Measurements from ENCODE around the gene DTX4. TPM values are rescaled to one million over a fixed set of nuclear protein-coding genes. Genes with fewer than 3 reads are reported as not detected.

Gene DTX4
- total RNA-seq, 1 experiment from 2014 or later = 56.7 TPM

DNA sequence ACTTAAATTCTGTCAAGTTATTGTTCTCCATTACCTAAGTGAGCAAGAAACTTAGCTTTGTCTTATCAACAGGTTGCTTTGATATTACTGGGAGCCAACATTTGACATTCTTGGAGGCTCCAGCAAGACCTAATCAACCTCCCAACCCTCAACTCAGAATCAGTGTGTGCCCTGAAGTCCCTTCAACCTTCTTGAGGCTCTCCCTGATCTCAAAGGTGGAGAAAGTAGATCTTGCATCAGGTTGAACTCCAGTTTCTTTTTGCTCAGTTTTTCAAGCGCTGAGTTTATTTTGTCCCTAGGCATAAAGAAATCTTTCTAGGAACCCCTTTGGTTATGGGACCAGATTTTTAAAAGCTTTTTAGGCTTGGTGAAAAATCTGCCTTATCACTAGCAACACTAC lies 27.8 kb upstream of the DTX4 start:
- H3K27ac Mint-ChIP-seq (ENCODE audit: unreplicated experiment) = peak overlapping the region; percentile 93
- H3K36me3 Mint-ChIP-seq (ENCODE audit: insufficient read depth, unreplicated experiment) = peaks cover 45% of the 10 kb centered on the region
- H3K4me1 Mint-ChIP-seq (ENCODE audit: low read depth, unreplicated experiment) = peaks cover 50% of the 10 kb centered on the region
- BruUV-seq (replicated peaks) = no TSS peak
- intact Hi-C loops (cut with micrococcal nuclease; ENCODE audit: unreplicated experiment) = loop anchor here (10.0 kb wide), 1 partner anchor 219 kb away; no protein-coding TSS in a partner anchor
- TF ChIP-seq, protein P1, sequence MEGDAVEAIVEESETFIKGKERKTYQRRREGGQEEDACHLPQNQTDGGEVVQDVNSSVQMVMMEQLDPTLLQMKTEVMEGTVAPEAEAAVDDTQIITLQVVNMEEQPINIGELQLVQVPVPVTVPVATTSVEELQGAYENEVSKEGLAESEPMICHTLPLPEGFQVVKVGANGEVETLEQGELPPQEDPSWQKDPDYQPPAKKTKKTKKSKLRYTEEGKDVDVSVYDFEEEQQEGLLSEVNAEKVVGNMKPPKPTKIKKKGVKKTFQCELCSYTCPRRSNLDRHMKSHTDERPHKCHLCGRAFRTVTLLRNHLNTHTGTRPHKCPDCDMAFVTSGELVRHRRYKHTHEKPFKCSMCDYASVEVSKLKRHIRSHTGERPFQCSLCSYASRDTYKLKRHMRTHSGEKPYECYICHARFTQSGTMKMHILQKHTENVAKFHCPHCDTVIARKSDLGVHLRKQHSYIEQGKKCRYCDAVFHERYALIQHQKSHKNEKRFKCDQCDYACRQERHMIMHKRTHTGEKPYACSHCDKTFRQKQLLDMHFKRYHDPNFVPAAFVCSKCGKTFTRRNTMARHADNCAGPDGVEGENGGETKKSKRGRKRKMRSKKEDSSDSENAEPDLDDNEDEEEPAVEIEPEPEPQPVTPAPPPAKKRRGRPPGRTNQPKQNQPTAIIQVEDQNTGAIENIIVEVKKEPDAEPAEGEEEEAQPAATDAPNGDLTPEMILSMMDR (IDR thresholded peaks at IDR 0.05; ENCODE audit: unreplicated experiment) = no peak
- no peaks in the 10 kb centered on the region for H3K27me3 Mint-ChIP-seq (ENCODE audit: unreplicated experiment)
- CTCF ChIA-PET = interaction anchor here (0.6 to 3.0 kb wide), 4 partner anchors 14 to 42 kb away, joined by 4 to 22 read pairs (median 10); partner anchors contain the start of gene DTX4
- peak overlapping the region; percentile 97 for H3K4me3 Mint-ChIP-seq (ENCODE audit: low read depth, unreplicated experiment)
- H3K9me3 Mint-ChIP-seq (ENCODE audit: low read depth, unreplicated experiment) = no peaks in the 10 kb centered on the region
- no peak for DNase-seq

GRCh38 chr11:59144579-59145345 lies 27.2 kb upstream of the DTX4 start:
- intact Hi-C loops (cut with micrococcal nuclease; ENCODE audit: unreplicated experiment) = loop anchor here (10.0 kb wide), 1 partner anchor 220 kb away; no protein-coding TSS in a partner anchor
- H3K36me3 Mint-ChIP-seq (ENCODE audit: insufficient read depth, unreplicated experiment) = peaks cover 48% of the 10 kb centered on the region

DNA sequence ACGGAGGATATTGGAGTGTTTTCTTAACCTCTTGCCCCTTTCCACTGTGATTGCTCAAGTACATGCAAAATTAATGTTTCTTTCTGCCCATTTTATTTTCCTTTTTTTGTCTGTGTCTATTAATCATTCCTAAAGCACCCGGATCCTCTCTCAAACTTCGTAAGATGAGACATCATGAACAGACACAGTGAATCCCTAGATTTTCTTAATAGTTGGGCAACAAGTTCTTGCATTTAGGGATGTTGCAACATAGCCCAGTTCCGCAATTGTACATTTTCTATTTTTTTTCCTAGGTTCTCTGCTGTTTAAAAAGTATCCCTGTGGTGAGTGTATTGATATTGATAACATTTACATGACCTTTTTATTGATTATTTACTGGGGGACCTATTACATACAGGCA lies 26.4 kb upstream of the DTX4 start:
- DNase-seq = no peak
- H3K4me3 Mint-ChIP-seq (ENCODE audit: low read depth, unreplicated experiment) = peak overlapping the region; percentile 97

More at GRCh38 chr11:59144579-59145345, 27.2 kb upstream of the DTX4 start:
- TF ChIP-seq, protein P1 (IDR thresholded peaks at IDR 0.05; ENCODE audit: unreplicated experiment) = no peak
- H3K4me3 Mint-ChIP-seq (ENCODE audit: low read depth, unreplicated experiment) = peak overlapping the region; percentile 97
- BruUV-seq (replicated peaks) = no TSS peak
- peaks cover 50% of the 10 kb centered on the region for H3K4me1 Mint-ChIP-seq (ENCODE audit: low read depth, unreplicated experiment)
- CTCF ChIA-PET = interaction anchor here (0.6 to 3.0 kb wide), 6 partner anchors 13 to 471 kb away, joined by 3 to 22 read pairs (median 6); partner anchors contain the start of gene DTX4
- peak overlapping the region; percentile 93 for H3K27ac Mint-ChIP-seq (ENCODE audit: unreplicated experiment)
- no peaks in the 10 kb centered on the region for H3K27me3 Mint-ChIP-seq (ENCODE audit: unreplicated experiment)
- peak; percentile 88 for DNase-seq
- no peaks in the 10 kb centered on the region for H3K9me3 Mint-ChIP-seq (ENCODE audit: low read depth, unreplicated experiment)

DNA sequence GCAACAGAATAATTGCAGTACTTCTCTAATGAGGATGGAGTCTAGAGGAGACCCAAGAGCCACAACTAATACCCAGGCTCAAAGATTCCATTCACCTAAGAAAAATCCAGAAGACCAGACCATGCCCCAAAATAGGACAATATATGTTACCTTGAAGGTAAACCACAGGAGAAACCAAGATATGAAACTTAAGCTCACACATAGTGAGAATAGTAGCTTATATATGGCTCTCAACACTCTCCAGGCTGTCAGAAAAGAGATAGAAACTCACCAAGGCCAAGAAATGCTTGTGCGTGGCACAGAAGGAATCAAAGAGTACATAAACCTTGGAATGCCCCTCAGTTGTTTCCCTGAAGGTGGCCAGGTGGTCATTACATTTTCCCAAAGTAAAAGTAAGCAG lies 20.2 kb upstream of the DTX4 start:
- no peak for DNase-seq
- no TSS peak for BruUV-seq (replicated peaks)
- H3K27me3 Mint-ChIP-seq (ENCODE audit: unreplicated experiment) = no peaks in the 10 kb centered on the region
- H3K4me1 Mint-ChIP-seq (ENCODE audit: low read depth, unreplicated experiment) = peaks cover 12% of the 10 kb centered on the region
- no peak overlapping the region for H3K27ac Mint-ChIP-seq (ENCODE audit: unreplicated experiment)
- no peaks in the 10 kb centered on the region for H3K9me3 Mint-ChIP-seq (ENCODE audit: low read depth, unreplicated experiment)
- H3K4me3 Mint-ChIP-seq (ENCODE audit: low read depth, unreplicated experiment) = no peak overlapping the region
- intact Hi-C loops (cut with micrococcal nuclease; ENCODE audit: unreplicated experiment) = loop anchor here (10.0 kb wide), 1 partner anchor 197 kb away; no protein-coding TSS in a partner anchor
- peaks cover 14% of the 10 kb centered on the region for H3K36me3 Mint-ChIP-seq (ENCODE audit: insufficient read depth, unreplicated experiment)
- CTCF ChIA-PET = no interaction called here
- TF ChIP-seq, protein P1 (IDR thresholded peaks at IDR 0.05; ENCODE audit: unreplicated experiment) = no peak

More for the DNA sequence above, 26.4 kb upstream of the DTX4 start:
- peak overlapping the region; percentile 93 for H3K27ac Mint-ChIP-seq (ENCODE audit: unreplicated experiment)
- H3K4me1 Mint-ChIP-seq (ENCODE audit: low read depth, unreplicated experiment) = peaks cover 50% of the 10 kb centered on the region
- intact Hi-C loops (cut with micrococcal nuclease; ENCODE audit: unreplicated experiment) = loop anchor here (10.0 kb wide), 1 partner anchor 221 kb away; no protein-coding TSS in a partner anchor
- H3K9me3 Mint-ChIP-seq (ENCODE audit: low read depth, unreplicated experiment) = no peaks in the 10 kb centered on the region
- TF ChIP-seq, protein P1 (IDR thresholded peaks at IDR 0.05; ENCODE audit: unreplicated experiment) = no peak
- TSS peak; percentile 5 for BruUV-seq (replicated peaks)
- peaks cover 50% of the 10 kb centered on the region for H3K36me3 Mint-ChIP-seq (ENCODE audit: insufficient read depth, unreplicated experiment)
- CTCF ChIA-PET = interaction anchor here (0.9 to 3.0 kb wide), 4 partner anchors 12 to 40 kb away, joined by 3 to 22 read pairs (median 10); partner anchors contain the start of gene DTX4
- no peaks in the 10 kb centered on the region for H3K27me3 Mint-ChIP-seq (ENCODE audit: unreplicated experiment)

Data from Calu3 (cell line).